HG03103 (cell line): ENCODE results near the gene FHL1.

Experiments used
- ATAC-seq: cut with Tn5 transposase; IDR thresholded peaks from one replicate; pipeline ENCODE4 v1.9.1; 2021; ENCODE audit warnings: low read depth; ENCODE audit not compliant: unreplicated experiment

Gene FHL1

GRCh38 chrX:136250191-136251040 is 103.1 kb downstream of the FHL1 start:
- peak; percentile 33 for ATAC-seq

DNA sequence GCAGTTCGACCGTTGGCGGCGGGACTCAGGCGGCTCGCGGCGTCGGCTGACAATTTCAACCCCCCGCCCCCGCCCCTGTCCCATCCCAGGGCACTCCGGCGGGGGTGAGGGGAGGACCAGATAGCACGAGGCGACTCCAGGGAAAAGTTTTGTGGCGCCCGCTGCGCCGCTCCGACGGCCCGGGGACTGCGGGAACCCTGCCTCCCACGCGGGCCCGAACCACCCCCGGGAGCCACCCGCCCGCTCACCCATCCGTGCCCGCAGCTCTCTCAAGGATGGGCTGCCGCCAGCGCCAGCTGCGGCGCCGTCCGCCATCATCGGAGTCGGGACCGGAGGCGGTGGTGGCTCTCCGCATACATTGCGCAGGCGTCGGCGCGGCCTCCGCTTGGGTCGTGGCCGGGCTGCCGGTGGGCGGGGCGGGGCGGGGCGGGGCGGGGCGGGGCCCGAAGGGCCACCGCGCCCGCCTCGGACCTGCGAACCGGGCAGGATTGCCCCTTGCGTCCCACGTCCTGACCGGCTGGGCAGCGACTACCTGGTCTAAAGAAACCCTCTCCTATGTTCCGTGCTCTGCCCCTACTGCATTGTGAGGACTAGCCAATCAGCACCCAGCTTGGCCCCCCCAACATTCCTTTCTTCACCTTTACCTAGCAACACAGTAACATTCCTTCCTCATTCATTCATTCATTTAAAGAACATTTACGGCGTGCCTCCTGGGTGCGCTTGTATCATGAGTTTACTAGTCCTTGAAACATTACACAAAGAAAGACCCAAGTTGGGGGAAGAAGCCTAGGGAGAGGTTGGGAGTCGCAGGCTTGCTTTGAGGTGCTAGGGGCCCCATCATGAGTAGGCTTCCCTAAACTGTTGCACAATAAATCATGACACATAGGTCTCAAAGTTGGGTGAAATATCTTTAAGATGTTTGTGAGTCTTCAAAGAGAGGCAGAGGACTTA is 104.0 kb downstream of the FHL1 start, which contains the start of gene MAP7D3:
Gene MAP7D3 (minus strand): TSS at position 360 of the 951 bp plus-strand sequence. CDS start 42 bp downstream, at position 318.
- peak; percentile 89 for ATAC-seq

DNA sequence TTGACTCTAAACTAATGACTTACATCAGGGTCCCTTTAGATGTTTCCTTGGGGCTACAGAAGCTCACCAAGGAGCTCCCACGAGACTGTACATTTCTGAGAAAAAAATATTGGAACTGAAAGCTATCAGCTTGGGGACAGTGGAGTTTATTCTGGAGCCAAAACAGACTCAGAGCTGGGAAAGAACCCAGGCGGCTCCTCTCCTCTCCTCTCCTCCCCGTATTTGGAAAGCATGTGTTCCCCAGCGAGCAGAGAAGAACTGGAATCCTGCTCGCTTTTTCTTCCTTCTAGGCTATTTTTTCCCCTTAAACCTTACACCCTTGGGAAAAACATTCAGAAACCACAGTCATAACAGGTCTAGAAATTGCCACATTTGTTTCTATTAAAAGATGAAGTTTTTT is 108.2 kb downstream of the FHL1 start:
- ATAC-seq = no peak

DNA sequence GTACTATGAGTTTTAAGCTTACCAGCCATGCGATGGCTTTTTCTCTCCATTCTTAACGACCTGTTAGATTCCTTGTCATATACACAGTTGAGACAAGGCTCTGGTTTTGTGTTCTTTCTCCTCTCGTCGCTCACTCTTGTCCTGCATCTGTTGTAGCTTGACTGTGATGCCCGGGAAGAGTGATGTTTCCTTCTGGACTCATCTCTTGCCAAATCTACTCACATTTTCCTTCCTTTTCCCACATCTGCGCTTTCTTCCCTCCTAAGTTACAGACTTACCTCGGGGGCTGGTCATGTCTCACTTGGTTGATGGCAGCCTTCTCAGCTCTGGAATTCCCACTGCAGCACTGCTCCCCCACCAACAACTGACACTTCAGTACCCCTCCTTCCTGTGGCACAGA is 108.7 kb downstream of the FHL1 start:
- no peak for ATAC-seq

- ATAC-seq = no peak
Measured at GRCh38 chrX:136258951-136259350, 111.6 kb downstream of the FHL1 start.

GRCh38 chrX:136259543-136259942 is 112.2 kb downstream of the FHL1 start:
- ATAC-seq = no peak

DNA sequence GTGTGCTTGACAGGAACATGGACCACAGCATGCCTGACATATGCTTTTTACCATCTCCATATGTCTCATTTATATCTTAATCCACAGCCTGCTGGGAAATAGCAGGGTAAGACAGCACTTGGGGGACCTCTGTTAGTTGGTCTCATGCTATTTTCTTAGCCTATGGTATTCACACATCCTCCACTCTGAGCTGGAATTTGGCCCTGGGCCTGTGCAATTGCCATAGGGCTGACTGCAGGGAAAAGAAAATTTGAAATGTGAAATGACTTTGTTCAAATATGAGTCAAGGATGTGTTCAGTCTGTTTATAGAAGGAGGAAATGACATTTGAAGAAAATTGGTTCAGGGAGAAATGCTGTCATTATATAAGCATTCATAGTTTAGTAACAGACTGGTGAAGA is 113.4 kb downstream of the FHL1 start:
- no peak for ATAC-seq
